ENCODE data around the gene FKBP1A.

DNA sequence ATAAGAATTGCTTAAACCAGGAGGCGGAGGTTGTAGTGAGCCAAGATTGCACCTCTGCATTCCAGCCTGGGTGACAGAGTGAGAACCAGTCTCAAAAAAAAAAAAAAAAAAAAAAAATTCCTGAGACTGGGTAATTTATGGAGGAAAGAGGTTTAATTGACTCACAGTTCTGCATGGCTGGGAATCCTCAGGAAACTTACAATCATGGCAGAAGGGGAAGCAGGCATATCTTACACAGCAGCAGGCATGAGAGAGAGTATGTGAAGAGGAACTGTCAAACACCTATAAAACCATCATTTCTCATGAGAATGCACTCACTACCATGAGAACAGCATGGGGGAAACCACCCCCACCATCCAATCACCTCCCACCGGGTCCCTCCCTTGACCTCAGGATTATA, 1.8 kb upstream of the FKBP1A start:
- TF ChIP-seq POLR2A (IDR thresholded peaks at IDR 0.05) (no peak), POLR2AphosphoS5 (IDR thresholded peaks at IDR 0.05) (no peak)
- TF ChIP-seq, protein P1, sequence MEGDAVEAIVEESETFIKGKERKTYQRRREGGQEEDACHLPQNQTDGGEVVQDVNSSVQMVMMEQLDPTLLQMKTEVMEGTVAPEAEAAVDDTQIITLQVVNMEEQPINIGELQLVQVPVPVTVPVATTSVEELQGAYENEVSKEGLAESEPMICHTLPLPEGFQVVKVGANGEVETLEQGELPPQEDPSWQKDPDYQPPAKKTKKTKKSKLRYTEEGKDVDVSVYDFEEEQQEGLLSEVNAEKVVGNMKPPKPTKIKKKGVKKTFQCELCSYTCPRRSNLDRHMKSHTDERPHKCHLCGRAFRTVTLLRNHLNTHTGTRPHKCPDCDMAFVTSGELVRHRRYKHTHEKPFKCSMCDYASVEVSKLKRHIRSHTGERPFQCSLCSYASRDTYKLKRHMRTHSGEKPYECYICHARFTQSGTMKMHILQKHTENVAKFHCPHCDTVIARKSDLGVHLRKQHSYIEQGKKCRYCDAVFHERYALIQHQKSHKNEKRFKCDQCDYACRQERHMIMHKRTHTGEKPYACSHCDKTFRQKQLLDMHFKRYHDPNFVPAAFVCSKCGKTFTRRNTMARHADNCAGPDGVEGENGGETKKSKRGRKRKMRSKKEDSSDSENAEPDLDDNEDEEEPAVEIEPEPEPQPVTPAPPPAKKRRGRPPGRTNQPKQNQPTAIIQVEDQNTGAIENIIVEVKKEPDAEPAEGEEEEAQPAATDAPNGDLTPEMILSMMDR (IDR thresholded peaks at IDR 0.05 in 8 of 11, conservative IDR thresholded peaks at IDR 0.05 in 3 of 11) = no peak

Measured in spleen (tissue), 7 donors.